GM18867 (cell line): Measurements from ENCODE around the gene DAAM1.
A peak's percentile ranks its signal among the peaks of the same experiment; 100 is the strongest.

Experiments
- ATAC-seq: cut with Tn5 transposase; IDR thresholded peaks from one replicate; pipeline ENCODE4 v1.9.1; 2021; ENCODE audit warnings: mild to moderate bottlenecking, moderate library complexity; ENCODE audit not compliant: unreplicated experiment

Gene DAAM1

GRCh38 chr14:59253527-59253926, 65.1 kb downstream of the DAAM1 start:
- ATAC-seq = no peak

- no peak for ATAC-seq
Measured at GRCh38 chr14:59254146-59254910, 65.9 kb downstream of the DAAM1 start.

- peak; percentile 85 for ATAC-seq
Measured at GRCh38 chr14:59254911-59255545, 66.6 kb downstream of the DAAM1 start.

GRCh38 chr14:59256331-59256730, 67.9 kb downstream of the DAAM1 start:
- ATAC-seq = no peak

GRCh38 chr14:59261334-59261733, 72.9 kb downstream of the DAAM1 start:
- ATAC-seq = no peak

GRCh38 chr14:59262717-59263454, 74.4 kb downstream of the DAAM1 start:
- ATAC-seq = no peak

- no peak for ATAC-seq
Measured at GRCh38 chr14:59265808-59266207, 77.3 kb downstream of the DAAM1 start.

- ATAC-seq = no peak
Measured at GRCh38 chr14:59267046-59267445, 78.6 kb downstream of the DAAM1 start.

- ATAC-seq = no peak
Measured at GRCh38 chr14:59268011-59268410, 79.5 kb downstream of the DAAM1 start.

- no peak for ATAC-seq
Measured at GRCh38 chr14:59268858-59269257, 80.4 kb downstream of the DAAM1 start.

- no peak for ATAC-seq
Measured at GRCh38 chr14:59269466-59269865, 81.0 kb downstream of the DAAM1 start.

GRCh38 chr14:59271256-59271655, 82.8 kb downstream of the DAAM1 start:
- no peak for ATAC-seq

- no peak for ATAC-seq
Measured at GRCh38 chr14:59271734-59272133, 83.3 kb downstream of the DAAM1 start.

GRCh38 chr14:59272633-59273032, 84.2 kb downstream of the DAAM1 start:
- no peak for ATAC-seq

- ATAC-seq = no peak
Measured at GRCh38 chr14:59273737-59274136, 85.3 kb downstream of the DAAM1 start.

- peak; percentile 68 for ATAC-seq
Measured at GRCh38 chr14:59274991-59275391, 86.5 kb downstream of the DAAM1 start.

- peak; percentile 89 for ATAC-seq
Measured at GRCh38 chr14:59275668-59276067, 87.2 kb downstream of the DAAM1 start.

GRCh38 chr14:59276235-59276634, 87.8 kb downstream of the DAAM1 start:
- ATAC-seq = no peak

- ATAC-seq = no peak
Measured at GRCh38 chr14:59277659-59278058, 89.2 kb downstream of the DAAM1 start.

- ATAC-seq = no peak
Measured at GRCh38 chr14:59278111-59278510, 89.6 kb downstream of the DAAM1 start.

GRCh38 chr14:59280961-59281360, 92.5 kb downstream of the DAAM1 start:
- ATAC-seq = no peak
